CD4-positive, alpha-beta T cell treated with Interleukin-12 subunit alpha and Interleukin-12 subunit beta, for 1 hour (primary cell): Measurements from ENCODE around the gene SETX.
"Not testable (repeated sequence)": the region's sequence is repeated elsewhere in the genome, so short reads cannot be mapped to it uniquely, and the experiment has no call there.

Experiments used
- DNase-seq: peaks from one replicate; pipeline ENCODE4 v3.0.0-alpha.2; 2020

SETX gene

DNA sequence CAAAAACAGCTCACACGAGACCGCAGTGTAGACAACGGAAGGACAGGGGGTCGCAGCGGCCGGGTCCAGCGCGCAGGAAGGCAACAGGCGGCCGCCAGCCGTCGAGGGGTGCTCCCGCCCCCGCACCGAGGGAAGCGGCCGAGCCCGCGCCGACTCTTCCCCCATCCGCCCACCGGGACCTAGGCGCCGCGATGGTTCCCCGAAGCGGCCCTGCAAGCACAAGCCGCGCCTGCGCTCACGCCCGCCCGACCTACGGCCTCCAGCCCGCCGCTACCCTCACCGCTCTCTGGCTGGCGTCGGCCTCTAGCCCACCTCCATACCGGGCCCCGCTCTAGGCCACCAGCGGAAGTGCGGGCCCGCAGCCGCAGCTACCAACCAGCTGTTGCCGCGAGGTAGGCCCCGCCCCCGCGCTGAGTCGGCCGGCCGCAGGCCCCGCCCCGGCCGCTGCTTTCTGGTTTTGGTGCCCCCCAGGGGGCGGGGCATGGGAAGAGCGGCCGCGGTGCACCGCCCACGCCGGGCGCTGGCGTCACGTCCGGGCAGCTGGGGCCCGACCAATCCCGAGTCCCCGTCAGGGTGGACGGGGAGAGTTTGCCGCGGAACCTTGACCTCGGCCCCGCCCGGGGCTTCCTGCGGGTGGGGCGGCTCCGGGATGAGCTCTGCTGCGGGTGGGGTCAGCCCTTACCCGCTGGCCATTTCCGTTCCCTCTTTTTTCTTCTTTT lies at the start of gene SETX:
Gene SETX (minus strand): TSS at position 350 of the 719 bp plus-strand sequence. CDS start 5,558 bp downstream, outside the sequence.
- DNase-seq = peak; percentile 97

DNA sequence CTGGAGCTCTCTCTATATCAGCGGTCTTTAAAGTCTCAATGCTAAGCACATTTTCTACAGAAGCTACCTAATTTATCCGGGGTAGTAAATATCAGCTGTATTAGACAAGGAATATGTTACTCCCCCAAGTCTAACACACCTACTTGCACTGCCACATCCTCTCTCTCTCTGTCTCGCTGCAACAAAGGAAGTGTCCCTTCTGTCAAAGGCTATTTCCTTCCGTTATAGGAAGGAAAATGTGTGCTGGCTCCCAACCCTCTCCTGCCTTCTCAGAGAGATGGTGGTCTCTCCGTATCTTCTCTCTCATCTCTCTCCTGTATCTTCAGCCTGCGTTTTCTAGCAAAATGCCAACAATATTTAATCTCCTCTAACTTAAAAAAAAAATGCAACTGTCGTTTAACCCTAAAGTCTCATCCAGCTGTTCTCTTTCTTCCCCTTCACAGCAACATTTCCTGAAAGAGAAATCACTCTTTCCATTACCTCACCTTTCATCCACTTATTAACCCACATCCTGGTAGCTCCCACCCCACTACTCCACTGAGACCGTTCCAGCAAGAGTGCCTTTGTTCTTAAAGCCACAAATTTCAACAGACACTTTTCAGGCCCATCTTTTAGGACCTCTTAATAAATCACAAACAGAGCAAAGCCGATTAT lies 49.6 kb upstream of the SETX start:
- peak; percentile 26 for DNase-seq

GRCh38 chr9:132401824-132402223 lies 47.0 kb upstream of the SETX start:
- no peak for DNase-seq

DNA sequence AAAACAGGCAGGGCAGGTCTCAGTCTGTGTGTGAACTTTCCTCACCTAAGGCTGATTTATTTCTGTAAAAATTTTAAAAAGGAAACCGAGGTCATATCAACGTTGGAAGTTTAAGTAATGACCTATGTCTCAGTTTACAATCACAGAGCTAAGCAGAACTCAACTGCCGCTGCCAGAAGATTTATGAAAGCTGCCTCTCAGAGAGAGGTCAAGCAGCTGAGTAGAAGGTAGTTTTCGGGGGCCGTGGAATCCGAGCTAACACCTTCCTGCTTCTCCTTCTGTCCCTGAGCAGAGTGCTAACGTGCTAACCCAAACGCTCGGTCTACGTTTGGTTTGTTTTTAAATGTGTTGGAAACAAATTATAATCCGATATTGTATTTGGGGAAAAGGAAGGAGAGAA lies 40.8 kb upstream of the SETX start:
- no peak for DNase-seq

DNA sequence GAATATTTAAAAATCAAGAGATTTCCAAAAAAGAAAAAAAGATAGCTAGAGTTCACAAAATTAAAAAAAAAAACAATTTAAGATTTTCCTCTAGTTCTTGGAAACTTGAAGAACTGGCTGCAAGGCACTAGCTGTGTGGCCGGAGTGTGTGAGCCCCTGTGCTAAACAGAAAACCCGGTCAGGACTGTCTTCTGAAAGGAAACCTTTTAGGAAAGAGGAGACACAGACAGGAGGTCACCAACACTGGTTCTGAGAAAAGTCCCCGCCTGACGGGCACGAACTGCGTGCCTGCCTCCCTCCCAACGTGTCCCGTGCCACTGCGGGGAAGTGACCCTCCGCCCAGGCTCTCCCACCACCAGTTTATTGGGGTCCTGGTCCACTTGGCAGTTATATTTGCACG lies 36.7 kb upstream of the SETX start:
- no peak for DNase-seq

DNA sequence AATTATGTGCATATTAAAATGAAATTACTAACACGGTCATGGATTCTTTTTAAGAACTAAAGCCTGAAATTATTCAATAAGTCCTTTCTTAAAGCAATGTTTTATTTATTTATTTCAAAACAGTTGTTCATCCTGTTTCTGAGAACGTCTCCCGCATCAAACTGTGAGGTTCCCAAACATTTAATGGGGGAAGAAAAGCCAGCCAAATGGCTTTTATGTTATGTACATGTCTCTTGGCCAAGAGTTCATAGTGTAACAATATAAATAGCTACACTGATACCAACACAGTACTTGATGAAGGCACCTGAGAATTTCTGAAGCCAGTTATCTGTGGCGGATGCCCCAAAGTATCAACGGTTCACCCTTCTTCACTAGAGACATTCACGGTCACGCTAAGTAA lies 36.2 kb upstream of the SETX start:
- no peak for DNase-seq

GRCh38 chr9:132387133-132387532 lies 32.3 kb upstream of the SETX start:
- no peak for DNase-seq

GRCh38 chr9:132384376-132384775 lies 29.6 kb upstream of the SETX start:
- DNase-seq = no peak

- DNase-seq = no peak
Observed at GRCh38 chr9:132383462-132383883, 28.7 kb upstream of the SETX start.

- DNase-seq = no peak
Observed at GRCh38 chr9:132381966-132382541, 27.3 kb upstream of the SETX start.

- not testable (repeated sequence) for DNase-seq
Observed at GRCh38 chr9:132378416-132378815, 23.6 kb upstream of the SETX start.

- not testable (repeated sequence) for DNase-seq
Observed at GRCh38 chr9:132377769-132378168, 23.0 kb upstream of the SETX start.

GRCh38 chr9:132372177-132373095 lies 17.6 kb upstream of the SETX start:
- DNase-seq = peak; percentile 9

GRCh38 chr9:132370592-132370991 lies 15.8 kb upstream of the SETX start:
- no peak for DNase-seq

DNA sequence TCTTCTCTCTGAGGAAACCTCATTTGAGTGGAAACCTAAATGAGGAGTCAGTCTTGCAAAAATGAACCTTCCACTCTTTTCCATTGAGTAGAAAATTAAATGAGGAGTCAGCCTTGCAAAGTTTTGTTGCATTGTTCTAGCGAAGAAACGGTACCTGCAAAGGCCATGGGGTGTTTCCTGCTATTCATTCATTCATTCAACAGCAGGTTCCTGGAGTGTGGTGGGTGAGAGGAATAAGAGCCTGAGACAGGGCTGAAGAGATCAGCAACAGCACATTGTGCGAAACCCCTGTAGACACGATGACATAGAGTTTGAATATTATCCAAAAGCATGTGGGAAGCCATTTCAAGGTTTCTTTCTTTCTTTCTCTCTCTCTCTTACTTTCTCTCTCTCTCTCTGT lies 14.6 kb upstream of the SETX start:
- no peak for DNase-seq

DNA sequence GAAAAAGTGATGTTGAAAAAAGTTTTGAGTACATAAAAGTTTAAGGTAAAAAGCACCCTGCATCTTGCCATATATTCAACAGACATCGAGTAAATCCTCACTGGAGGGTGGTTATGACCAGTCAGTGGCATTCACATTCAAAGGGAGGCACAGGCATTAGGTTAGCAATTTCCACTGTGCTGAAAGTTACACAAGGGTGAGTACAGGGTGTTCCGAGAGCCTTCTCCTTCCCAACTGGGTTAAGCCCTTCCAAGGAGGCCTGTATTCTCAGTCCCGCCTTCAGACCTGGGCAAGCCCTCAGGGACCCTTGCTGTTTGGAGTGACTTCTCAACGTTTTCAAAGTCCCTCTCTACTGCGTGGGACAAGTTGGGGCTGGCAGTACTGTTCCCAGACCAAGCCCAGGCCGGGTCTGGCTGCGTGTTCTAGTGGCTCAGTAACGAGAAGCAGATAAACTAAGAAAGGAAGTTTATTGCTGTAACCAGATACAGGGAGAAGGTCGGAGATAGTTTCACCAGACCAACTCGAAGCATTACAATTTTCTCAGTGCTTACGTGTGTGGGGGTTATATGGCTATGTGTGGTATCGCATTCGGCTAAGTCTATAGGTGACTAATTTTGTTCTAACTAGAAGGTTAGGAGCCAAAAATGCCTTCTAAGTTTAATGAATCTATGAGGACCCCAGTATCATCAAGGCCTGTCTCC lies 13.0 kb upstream of the SETX start:
- DNase-seq = no peak

DNA sequence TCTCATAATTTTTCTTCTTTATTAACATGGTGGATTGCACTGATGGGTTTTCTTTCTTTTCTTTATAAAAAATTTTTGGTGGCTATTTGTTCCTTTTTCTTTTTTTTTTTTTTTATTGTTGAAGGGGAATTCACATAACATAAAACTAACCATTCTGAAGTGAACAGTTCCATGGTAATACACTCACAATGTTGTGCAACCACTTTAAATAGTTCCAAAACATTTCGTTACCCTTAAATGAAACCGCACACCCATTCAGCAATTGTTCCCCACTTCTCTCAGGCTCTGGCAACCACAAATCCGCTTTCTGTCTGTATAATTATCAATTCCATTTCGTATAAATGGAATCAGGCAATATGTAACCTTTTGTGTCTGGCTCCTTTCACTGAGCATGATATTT lies 11.7 kb upstream of the SETX start:
- no peak for DNase-seq

DNA sequence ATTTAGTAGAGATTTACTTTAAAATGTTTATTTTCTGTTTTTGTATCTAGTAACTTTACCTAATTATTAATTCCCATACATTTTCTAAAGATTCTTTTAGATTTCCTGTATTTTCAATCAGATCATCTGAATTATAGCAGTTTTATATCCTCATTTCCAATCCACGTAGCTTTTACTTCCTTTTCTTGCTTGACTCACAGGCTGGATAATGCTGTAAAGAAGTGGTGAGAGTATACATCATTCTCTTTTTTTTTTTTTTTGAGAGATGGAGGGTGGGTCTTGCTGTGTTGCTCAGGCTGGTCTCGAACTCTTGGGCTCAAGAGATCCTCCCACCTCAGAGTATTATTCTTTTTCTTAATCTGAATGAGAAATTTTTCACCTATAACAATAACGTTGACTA lies 11.2 kb upstream of the SETX start:
- no peak for DNase-seq

- no peak for DNase-seq
Observed at GRCh38 chr9:132364068-132364467, 9.3 kb upstream of the SETX start.

- no peak for DNase-seq
Observed at GRCh38 chr9:132357764-132358163, 3.0 kb upstream of the SETX start.

DNA sequence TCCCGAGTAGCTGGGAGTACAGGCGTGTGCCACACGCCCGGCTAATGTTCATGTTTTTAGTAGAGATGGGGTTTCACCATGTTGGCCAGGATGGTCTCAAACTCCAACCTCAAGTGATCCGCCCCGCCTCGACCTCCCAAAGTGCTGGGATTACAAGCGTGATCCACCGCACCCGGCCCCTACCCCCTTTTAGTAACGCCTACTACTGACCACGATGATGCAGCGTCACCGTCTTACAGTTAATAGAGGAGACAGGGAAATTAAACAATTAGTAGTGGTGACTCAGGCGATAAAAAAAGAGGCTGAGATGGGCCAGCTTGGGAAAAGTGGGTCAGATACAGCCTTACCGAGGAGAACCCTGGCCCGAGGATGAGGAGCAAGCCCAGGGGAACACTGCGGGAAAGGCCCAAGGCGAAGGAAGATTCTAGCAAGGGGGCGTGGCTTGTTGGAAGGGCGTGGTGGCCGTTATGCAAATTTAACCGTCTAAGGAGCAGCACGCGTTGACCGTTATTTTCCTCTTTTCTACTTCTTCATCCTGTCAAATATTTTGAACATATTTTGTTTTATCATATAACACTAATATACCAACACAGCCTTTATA lies 1.6 kb upstream of the SETX start:
- no peak for DNase-seq

DNA sequence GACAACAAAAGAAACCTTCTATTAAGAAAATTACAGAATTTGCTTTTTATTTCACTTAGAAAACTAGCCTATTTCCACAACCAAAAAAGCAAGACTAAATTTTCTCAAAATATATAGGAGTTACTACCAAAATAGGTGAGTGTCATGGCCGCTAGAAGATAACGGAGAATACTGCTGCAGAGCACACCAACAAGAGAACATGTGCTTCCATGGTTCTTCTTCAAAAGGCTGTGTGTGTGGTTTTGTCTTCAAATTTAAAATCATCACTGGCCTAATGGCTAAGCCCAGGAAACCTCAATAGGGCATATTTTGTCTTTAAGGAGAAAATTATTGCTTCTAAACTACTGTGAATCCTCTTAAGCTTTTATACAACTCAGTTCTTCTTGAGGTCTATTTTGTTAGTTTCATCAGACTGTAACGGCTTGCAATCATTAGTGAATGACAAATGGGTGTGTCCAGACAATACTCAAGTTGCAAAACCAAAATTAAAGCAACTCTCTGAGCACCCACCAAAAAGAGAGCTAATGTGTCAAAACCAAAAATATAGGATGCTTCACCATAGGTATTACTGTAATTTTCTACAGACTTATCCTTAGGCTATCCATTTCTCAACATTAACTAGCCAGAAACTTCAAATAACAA lies 3.3 kb downstream of the SETX start:
- no peak for DNase-seq
